H9 (cell line): ENCODE measurements around the gene TECTB. TPM values are rescaled to one million over a fixed set of nuclear protein-coding genes. Genes with fewer than 3 reads are reported as not detected.

Experiments
- DNase-seq: peaks from one replicate; pipeline ENCODE4 v3.0.0-alpha.2; 2017
- H2AFZ ChIP-seq: one replicate; pipeline ENCODE4 v1.6.1; 2013; ENCODE audit warnings: mild to moderate bottlenecking, low read length, control low read depth, moderate library complexity
- H2AK5ac ChIP-seq: 2 replicates; pipeline ENCODE4 v1.6.1; 2013; ENCODE audit warnings: low read length, control low read depth, mixed read lengths; ENCODE audit not compliant: insufficient read length
- H2BK120ac ChIP-seq: one replicate; pipeline ENCODE4 v1.6.1; 2013; ENCODE audit warnings: low read depth, mild to moderate bottlenecking, low read length, control low read depth, inconsistent platforms; ENCODE audit not compliant: poor library complexity, severe bottlenecking
- H2BK12ac ChIP-seq: 2 replicates; pipeline ENCODE4 v1.6.1; 2013; ENCODE audit warnings: low read length, control low read depth, mixed read lengths, low read depth; ENCODE audit not compliant: insufficient read length
- H2BK15ac ChIP-seq: 2 replicates; pipeline ENCODE4 v1.6.1; 2013; ENCODE audit warnings: low read depth, low read length, control low read depth
- H2BK20ac ChIP-seq: one replicate; pipeline ENCODE4 v1.6.1; 2013; ENCODE audit warnings: low read depth, mild to moderate bottlenecking, low read length, control low read depth, inconsistent platforms; ENCODE audit not compliant: poor library complexity, severe bottlenecking
- H2BK5ac ChIP-seq: 2 replicates; pipeline ENCODE4 v1.6.1; 2013; ENCODE audit warnings: low read length, control low read depth, mixed read lengths; ENCODE audit not compliant: insufficient read length
- H3K14ac ChIP-seq: 2 replicates; pipeline ENCODE4 v1.6.1; 2013; ENCODE audit warnings: low read length, control low read depth; ENCODE audit not compliant: insufficient read depth
- H3K18ac ChIP-seq: 2 replicates; pipeline ENCODE4 v1.6.1; 2013; ENCODE audit warnings: low read depth, mild to moderate bottlenecking, mixed read lengths, low read length, control low read depth; ENCODE audit not compliant: insufficient read length
- H3K23ac ChIP-seq: 2 replicates; pipeline ENCODE4 v1.6.1; 2013; ENCODE audit warnings: low read length, control low read depth, mixed read lengths, low read depth; ENCODE audit not compliant: insufficient read length
- H3K23me2 ChIP-seq: 2 replicates; pipeline ENCODE4 v1.6.1; 2013; ENCODE audit warnings: low read depth, mild to moderate bottlenecking, mixed read lengths, low read length, control low read depth; ENCODE audit not compliant: insufficient read length, poor library complexity, severe bottlenecking
- H3K27ac ChIP-seq: 2 replicates; pipeline ENCODE4 v1.5.1; 2013; ENCODE audit warnings: low read length, control low read depth, mixed read lengths, low read depth; ENCODE audit not compliant: insufficient read length
- H3K27me3 ChIP-seq: 2 replicates; pipeline ENCODE4 v1.6.1; 2013; ENCODE audit warnings: low read length, control low read depth, inconsistent platforms; ENCODE audit not compliant: insufficient read depth
- H3K4ac ChIP-seq: 2 replicates; pipeline ENCODE4 v1.6.1; 2013; ENCODE audit warnings: low read depth, mild to moderate bottlenecking, control low read depth, inconsistent platforms, low read length, moderate library complexity
- H3K4me1 ChIP-seq: 2 replicates; pipeline ENCODE4 v1.6.1; 2013; ENCODE audit warnings: low read length, control low read depth, inconsistent platforms; ENCODE audit not compliant: insufficient read depth
- H3K4me2 ChIP-seq: 2 replicates; pipeline ENCODE4 v1.6.1; 2013; ENCODE audit warnings: low read length, control low read depth, mixed read lengths; ENCODE audit not compliant: insufficient read length, insufficient read depth
- H3K56ac ChIP-seq: 2 replicates; pipeline ENCODE4 v1.6.1; 2013; ENCODE audit warnings: low read depth, mild to moderate bottlenecking, mixed read lengths, low read length, control low read depth; ENCODE audit not compliant: insufficient read length
- H3K79me1 ChIP-seq: 2 replicates; pipeline ENCODE4 v1.6.1; 2013; ENCODE audit warnings: low read depth, mild to moderate bottlenecking, moderate library complexity, low read length, control low read depth, inconsistent platforms; ENCODE audit not compliant: insufficient read depth, poor library complexity, severe bottlenecking
- H3K79me2 ChIP-seq: 2 replicates; pipeline ENCODE4 v1.6.1; 2013; ENCODE audit warnings: low read length, control low read depth, inconsistent platforms; ENCODE audit not compliant: insufficient read depth
- H3K9ac ChIP-seq: 2 replicates; pipeline ENCODE4 v1.6.1; 2013; ENCODE audit warnings: low read length, control low read depth, mixed read lengths; ENCODE audit not compliant: insufficient read length; ENCODE audit errors: extremely low read depth
- H3K9me3 ChIP-seq: one replicate; pipeline ENCODE4 v1.6.1; 2013; ENCODE audit warnings: low read depth, low read length, inconsistent platforms; ENCODE audit not compliant: control insufficient read depth
- H3T11ph ChIP-seq: one replicate; pipeline ENCODE4 v1.6.1; 2013; ENCODE audit warnings: mild to moderate bottlenecking, low read length, control low read depth, inconsistent platforms
- H4K20me1 ChIP-seq: one replicate; pipeline ENCODE4 v1.6.1; 2013; ENCODE audit not compliant: control insufficient read depth, insufficient read length, insufficient read depth
- H4K5ac ChIP-seq: 2 replicates; pipeline ENCODE4 v1.6.1; 2013; ENCODE audit warnings: low read depth, mild to moderate bottlenecking, mixed read lengths, low read length, control low read depth; ENCODE audit not compliant: insufficient read length
- H4K8ac ChIP-seq: replicated peaks from 2 replicates; pipeline ENCODE4 v1.6.1; 2013; ENCODE audit warnings: low read length, control low read depth, mixed read lengths, low read depth; ENCODE audit not compliant: insufficient read length
- H4K91ac ChIP-seq: 2 replicates; pipeline ENCODE4 v1.6.1; 2013; ENCODE audit warnings: low read depth, mild to moderate bottlenecking, moderate library complexity, mixed read lengths, low read length, control low read depth; ENCODE audit not compliant: insufficient read length
- H3K27ac Mint-ChIP-seq, 3 experiments: 2 replicates in 2 of 3; 3 replicates in 1 of 3; pipeline ENCODE4 v1.8.0; 2020 to 2021; ENCODE audit warnings: mixed read lengths in 3 of 3, mild to moderate bottlenecking in 1 of 3, moderate library complexity in 1 of 3
- H3K27me3 Mint-ChIP-seq: 2 replicates; pipeline ENCODE4 v1.8.0; 2021; ENCODE audit warnings: low read depth, mild to moderate bottlenecking, moderate library complexity, mixed read lengths
- H3K36me3 Mint-ChIP-seq, 3 experiments: 2 replicates in 2 of 3; 3 replicates in 1 of 3; pipeline ENCODE4 v1.8.0; 2020 to 2021; ENCODE audit warnings: low read depth in 3 of 3, mixed read lengths in 3 of 3; ENCODE audit not compliant: insufficient read depth in 1 of 3
- H3K4me1 Mint-ChIP-seq, 2 experiments: 2 replicates each; pipeline ENCODE4 v1.8.0; 2020; ENCODE audit warnings: mixed read lengths in 2 of 2
- H3K4me3 Mint-ChIP-seq, 2 experiments: 2 replicates in 1 of 2; 3 replicates in 1 of 2; pipeline ENCODE4 v1.8.0; 2020 to 2021; ENCODE audit warnings: mild to moderate bottlenecking in 2 of 2, mixed read lengths in 2 of 2, moderate library complexity in 1 of 2
- H3K9me3 Mint-ChIP-seq, 2 experiments: 2 replicates in 1 of 2; 3 replicates in 1 of 2; pipeline ENCODE4 v1.8.0; 2020; ENCODE audit warnings: mild to moderate bottlenecking in 2 of 2, mixed read lengths in 2 of 2, moderate library complexity in 1 of 2
- WGBS: extraction: QIAGEN DNeasy Blood & Tissue Kit; methylation state at CpG from one replicate; pipeline ENCODE4 v1.1.7; 2013; ENCODE audit warnings: missing lambda C conversion rate, low lambda C conversion rate, mixed read lengths; ENCODE audit not compliant: insufficient read length; ENCODE audit errors: extremely low coverage; 5-methylcytosine and 5-hydroxymethylcytosine counted together
- total RNA-seq: library from RNA; stranded (reverse); gene quantifications from 2 replicates; pipeline ENCODE4 v1.2.1, GENCODE V29; 2021
- TF ChIP-seq, protein P1 (sequence below): fragments of 200-600 bp; sonication (generic); conservative IDR thresholded peaks from 3 replicates; pipeline ENCODE4 v1.8.0; 2021; ENCODE audit warnings: antibody characterized with exemption, mild to moderate bottlenecking

TECTB gene
- total RNA-seq, 1 experiment from 2014 or later = not detected

DNA sequence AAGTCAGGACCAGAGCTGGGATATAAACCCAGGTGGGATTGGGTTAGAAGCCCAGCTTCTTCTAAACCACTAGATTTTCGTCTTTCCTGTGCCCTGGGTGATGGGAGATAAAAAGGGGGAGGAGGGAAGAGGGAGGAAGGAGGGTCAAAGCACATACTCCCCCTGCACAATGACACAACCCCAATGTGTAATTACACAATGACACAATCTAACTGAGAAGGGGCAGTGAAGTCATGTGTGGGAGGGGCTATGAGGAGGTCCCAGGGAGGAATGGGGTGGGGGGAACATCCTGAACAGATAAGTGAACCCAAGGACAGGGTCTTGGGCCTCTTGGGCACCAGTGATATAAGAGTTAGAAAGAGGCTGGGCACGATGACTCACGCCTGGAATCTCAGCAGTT, 44.5 kb downstream of the TECTB start:
- no peaks in the 10 kb centered on the region for H3K79me1 ChIP-seq
- no peaks in the 10 kb centered on the region; the same call in none of the 2 replicates for H3K27me3 Mint-ChIP-seq
- no peak overlapping the region for H3K4me2 ChIP-seq
- peaks cover 0 to 3% of the 10 kb centered on the region in 2 experiments; a peak in 1 of 4 replicates for H3K4me1 Mint-ChIP-seq
- H2BK12ac ChIP-seq = no peak overlapping the region
- no peak overlapping the region for H3K9ac ChIP-seq
- TF ChIP-seq, protein P1, sequence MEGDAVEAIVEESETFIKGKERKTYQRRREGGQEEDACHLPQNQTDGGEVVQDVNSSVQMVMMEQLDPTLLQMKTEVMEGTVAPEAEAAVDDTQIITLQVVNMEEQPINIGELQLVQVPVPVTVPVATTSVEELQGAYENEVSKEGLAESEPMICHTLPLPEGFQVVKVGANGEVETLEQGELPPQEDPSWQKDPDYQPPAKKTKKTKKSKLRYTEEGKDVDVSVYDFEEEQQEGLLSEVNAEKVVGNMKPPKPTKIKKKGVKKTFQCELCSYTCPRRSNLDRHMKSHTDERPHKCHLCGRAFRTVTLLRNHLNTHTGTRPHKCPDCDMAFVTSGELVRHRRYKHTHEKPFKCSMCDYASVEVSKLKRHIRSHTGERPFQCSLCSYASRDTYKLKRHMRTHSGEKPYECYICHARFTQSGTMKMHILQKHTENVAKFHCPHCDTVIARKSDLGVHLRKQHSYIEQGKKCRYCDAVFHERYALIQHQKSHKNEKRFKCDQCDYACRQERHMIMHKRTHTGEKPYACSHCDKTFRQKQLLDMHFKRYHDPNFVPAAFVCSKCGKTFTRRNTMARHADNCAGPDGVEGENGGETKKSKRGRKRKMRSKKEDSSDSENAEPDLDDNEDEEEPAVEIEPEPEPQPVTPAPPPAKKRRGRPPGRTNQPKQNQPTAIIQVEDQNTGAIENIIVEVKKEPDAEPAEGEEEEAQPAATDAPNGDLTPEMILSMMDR = no peak
- H3K23me2 ChIP-seq = no peaks in the 10 kb centered on the region
- no peak overlapping the region for H3T11ph ChIP-seq
- H3K23ac ChIP-seq = no peak overlapping the region
- H2BK5ac ChIP-seq = no peak overlapping the region
- no peak overlapping the region for H2AK5ac ChIP-seq
- H3K14ac ChIP-seq = no peak overlapping the region
- no peaks in the 10 kb centered on the region for H3K27me3 ChIP-seq
- H4K91ac ChIP-seq = no peak overlapping the region
- H3K4me1 ChIP-seq = no peaks in the 10 kb centered on the region
- H3K56ac ChIP-seq = no peak overlapping the region
- no peak overlapping the region for H4K5ac ChIP-seq
- no peaks in the 10 kb centered on the region for H3K79me2 ChIP-seq
- H3K4me3 Mint-ChIP-seq = no peak overlapping the region
- no peaks in the 10 kb centered on the region for H4K20me1 ChIP-seq
- no peak overlapping the region for H2BK120ac ChIP-seq
- DNase-seq = no peak
- no peak overlapping the region for H3K27ac ChIP-seq
- H3K36me3 Mint-ChIP-seq = no peaks in the 10 kb centered on the region
- WGBS = no CpG with 5 or more reads among the region's 3 CpGs
- no peak overlapping the region for H2BK15ac ChIP-seq
- no peak overlapping the region for H3K4ac ChIP-seq
- H3K27ac Mint-ChIP-seq = no peak overlapping the region
- no peak overlapping the region for H2BK20ac ChIP-seq
- no peak overlapping the region for H3K18ac ChIP-seq
- H3K9me3 Mint-ChIP-seq = no peaks in the 10 kb centered on the region
- H4K8ac ChIP-seq = no peak overlapping the region
- no peaks in the 10 kb centered on the region for H3K9me3 ChIP-seq
- no peak overlapping the region for H2AFZ ChIP-seq
